C1 segment of cervical spinal cord (tissue), 14 donors: ENCODE results near the gene ADCY3.

Source experiments
- DNase-seq, 14 donors: peaks; one replicate each; lab custom pipeline; 2025; lab: John Stamatoyannopoulos, UW

The ADCY3 gene

DNA sequence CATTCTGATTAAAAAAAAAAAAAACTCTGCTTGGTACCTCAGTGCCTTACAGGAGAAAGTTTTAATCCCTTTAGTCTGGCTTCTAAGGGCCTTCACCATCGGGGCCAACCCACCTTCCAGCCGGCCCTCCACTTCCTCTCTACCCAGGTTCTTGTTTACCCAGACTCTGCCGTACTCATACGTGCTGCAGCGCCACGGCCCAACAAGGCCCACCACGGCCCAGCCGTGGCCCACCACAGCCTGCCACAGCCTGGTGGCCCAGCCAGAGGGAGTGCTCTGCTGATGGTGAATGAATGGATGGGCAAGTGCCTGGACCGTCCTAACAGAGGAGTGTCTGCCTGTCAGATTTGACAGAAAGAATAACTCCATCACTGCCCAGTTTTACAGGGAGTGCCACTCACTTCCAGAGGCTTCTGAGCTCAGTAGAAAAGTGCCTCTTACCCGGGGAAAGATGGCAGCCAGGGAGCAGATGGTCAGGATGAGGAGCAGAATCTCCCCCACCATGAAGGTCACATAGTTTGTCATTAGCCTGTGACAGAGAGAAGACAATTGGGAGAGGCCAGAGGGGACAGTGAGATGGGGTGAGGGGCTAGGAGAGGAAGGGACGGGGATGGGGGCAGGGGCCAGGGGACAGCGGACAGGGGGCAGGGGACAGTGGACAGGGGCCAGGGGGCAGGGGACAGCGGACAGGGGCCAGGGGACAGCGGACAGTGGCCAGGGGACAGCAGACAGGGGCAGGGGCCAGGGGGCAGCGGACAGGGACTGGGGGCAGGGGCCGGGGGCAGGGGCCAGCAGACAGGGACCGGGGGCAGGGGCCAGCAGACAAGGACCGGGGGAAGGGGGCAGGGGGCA is 88.6 kb downstream of the ADCY3 start:
- no peak for DNase-seq

DNA sequence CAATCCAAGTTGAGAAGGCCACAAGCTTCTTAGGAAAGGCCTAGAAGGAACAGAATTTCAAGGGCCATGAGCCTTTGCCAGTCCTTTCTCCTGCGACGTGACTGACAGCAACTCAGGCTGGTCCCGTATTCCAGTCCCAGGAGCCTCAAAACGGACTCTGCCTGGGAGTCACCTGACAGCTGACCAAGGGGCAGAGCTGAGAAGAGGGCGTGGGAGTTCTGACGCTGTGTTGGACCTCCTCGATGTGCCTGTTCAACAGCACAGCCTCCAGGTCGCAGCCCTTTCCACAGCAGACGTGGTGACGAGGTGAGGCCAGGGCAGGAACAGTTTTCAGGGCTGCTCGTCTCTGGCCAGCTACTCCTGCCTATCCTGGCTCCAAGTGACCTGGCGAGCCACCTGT is 89.3 kb downstream of the ADCY3 start:
- DNase-seq = no peak

DNA sequence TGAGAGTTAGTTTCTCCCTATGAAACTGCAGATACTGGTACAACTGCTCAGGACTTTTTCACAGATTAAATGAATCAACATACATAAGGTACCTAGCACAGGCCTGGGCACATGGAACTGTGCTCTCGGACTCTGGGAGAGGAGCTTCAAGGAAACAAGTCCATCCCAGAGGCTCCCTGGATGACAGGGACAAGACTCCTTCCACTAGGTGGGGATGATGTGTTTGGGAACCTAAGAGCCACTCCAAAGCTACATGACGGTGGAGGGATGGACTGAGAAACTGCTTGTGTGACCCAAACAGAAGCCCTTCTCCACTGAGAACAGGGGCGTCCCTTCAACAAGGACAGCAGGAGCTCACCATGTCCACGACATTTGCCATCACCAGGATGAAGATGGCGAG is 89.7 kb downstream of the ADCY3 start:
- no peak for DNase-seq

DNA sequence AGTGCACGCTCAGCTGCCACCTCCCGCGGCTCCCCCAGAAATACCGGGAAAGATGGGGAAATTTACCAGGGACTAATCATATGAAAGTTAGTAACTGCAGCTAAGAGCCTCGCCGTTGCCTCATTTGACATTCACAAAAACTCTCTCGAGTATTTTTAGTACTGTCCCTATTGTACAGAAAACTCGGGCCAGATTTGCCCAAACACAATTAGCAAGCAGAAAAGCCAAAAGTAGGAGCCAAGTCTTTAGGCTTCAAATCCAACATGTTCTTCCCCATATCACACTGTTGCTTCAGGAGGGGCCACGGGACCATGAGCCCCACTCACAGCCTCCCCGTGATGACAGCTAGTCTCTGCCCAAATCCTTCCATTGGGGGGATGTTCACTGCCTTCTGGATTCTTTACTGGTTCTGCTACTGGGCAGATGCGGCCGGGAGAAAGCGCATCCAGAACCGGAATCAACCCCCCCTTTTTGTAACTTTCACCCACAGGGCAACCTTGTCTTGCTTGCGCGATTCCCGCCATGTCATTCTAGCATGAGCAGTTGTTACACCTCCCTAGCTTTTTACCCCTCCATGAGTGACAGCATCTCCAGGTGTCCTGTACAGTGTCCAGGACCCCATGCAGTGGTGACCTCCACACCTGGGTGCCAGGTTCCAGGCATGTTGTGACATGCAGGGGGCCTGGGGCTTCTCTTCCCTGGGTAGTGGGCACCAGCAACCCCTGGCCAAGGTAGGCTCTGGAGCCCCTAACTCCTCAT is 91.6 kb downstream of the ADCY3 start:
- no peak for DNase-seq

DNA sequence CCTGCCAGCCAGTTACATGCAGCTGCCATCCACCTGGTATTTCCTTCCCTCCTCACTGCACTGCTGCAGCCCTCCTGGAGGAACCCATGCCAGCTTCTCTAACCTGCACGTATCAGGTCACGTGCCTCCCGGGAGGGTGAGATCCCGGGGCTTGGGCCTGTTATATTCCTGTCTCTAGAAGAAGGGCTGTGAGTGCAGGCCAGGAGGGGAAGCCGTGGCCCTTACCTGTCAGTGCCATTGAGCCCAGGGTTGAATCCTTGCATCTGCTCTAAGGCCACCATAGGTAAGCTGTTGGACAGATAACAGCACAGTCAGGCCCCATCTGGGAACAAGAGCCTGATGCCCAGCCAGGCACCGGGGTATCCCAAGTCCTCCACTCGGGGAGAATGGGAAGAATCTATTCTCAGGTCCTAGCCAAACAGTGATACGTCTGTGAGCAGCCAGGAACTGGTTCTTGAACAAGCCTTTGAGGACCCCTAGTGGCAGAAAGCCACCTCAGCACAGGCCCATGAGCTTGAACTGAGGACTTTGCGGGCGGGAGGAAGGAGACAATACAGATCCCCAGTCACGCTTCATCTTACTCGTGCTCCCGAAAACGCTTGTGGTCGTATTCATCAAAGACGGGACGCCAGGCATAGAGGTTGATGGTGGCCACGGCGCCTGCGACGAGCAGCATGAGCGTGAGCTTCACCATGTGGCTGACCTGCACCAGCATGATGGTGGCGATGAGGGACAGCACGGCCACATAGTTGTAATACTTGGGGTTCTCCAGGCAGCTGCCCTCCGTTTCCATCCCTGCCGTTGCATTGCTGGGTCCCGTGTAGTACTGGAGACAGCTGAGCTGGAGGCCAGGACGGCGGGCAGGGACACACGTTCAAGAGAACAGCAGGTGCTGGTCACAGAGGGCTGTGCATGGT is 92.5 kb downstream of the ADCY3 start:
- peak in 13 of 14 donors; percentile 30 to 87 (median 67) for DNase-seq

DNA sequence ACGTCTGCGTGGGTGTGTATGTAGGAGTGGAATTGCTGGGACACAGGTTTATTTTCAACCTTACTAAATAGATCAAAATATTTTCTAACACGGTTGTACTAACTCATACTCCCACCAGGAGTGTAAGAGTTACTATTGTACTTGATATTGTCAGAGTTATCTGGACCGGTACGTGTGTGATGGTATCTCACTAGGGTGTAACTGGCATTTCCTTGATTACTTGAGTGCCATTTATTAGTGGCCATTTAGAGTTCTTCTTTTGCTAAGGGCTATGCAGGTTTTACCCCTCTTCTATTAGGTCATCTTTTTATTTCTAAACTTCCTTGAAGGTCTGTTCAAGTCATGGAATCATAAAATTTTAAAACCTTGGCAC is 93.3 kb downstream of the ADCY3 start:
- no peak for DNase-seq

DNA sequence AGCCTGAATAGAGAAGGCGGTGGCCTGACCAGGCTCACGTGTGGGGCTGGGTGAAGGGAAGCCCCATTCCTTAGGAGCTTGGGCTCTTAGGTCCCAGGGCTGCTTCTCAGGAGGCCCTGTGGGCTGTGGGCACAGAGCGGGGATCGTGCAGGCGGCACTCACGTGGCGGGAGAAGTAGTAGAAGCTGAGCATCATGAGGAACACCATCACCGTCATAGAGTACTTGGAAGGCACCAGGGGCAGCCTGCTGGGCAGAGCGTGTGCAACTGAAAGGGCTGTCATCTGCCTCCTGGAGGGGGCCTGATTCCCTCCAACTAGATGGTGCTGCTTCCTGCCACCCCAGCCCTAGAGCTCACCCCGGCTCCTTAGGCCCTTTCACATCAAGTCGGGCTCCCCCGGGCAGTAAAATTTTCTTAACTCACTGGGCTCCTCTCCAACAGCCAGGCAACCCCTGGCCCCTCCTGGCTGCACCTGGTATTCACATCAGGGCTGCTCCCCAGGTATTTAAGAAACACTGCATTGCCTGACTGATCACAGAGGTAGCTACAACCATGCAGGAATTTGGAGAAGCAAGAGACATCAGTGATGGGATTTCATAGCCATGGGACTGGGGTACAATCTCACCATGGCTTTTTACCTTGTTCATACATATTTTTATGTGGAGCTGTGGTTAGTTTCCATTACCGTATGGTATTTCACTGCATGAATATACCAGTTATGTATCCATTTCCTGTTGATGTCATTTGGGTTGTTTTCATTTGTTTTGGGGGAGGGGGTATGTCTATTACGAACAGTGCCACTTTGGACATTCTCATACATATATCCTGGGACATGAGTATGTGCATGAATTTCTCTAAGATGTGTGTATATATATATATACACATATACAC is 93.9 kb downstream of the ADCY3 start:
- DNase-seq = no peak

DNA sequence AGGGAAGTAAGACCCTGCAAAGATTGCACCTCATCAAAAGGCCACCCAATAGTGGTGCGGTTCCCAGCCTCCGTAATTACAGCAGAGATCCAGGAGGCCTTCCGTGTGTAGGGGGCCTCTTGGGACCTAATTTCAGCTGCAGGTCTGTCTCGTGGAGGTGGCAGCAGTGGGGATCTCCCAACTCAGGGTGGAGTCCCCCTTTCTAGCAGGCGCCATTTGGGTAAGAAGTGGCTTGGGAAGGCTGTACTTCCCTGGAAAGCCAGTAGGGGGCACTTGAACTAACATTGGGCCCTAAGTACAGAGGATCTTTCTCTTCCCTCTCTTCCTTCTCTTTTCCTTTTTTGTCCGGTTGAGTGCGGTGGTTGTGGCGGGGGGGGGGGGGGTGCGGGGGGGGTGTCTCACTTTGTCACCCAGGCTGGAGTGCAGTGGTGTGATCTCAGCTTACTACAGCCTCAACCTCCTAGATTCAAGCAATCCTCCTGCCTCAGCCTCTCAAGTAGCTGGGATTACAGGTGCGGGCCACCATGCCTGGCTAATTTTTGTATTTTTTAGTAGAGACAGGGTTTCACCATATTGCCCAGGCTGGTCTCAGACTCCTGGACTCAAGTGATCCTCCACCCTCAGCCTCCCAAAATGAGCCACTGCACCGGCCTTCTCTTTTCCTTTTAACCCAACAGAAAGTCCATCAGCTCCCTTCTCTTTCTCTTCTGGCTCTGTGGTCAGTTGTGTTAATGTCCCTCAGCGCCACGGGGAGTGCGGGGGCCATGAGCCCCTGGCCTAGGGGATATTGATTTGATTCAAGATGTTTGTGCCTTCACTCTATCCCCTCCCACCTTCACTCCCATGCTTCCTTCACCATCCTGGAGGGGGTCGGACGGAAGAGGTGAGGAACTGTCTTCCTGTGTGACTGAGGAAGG is 94.8 kb downstream of the ADCY3 start:
- DNase-seq = no peak

DNA sequence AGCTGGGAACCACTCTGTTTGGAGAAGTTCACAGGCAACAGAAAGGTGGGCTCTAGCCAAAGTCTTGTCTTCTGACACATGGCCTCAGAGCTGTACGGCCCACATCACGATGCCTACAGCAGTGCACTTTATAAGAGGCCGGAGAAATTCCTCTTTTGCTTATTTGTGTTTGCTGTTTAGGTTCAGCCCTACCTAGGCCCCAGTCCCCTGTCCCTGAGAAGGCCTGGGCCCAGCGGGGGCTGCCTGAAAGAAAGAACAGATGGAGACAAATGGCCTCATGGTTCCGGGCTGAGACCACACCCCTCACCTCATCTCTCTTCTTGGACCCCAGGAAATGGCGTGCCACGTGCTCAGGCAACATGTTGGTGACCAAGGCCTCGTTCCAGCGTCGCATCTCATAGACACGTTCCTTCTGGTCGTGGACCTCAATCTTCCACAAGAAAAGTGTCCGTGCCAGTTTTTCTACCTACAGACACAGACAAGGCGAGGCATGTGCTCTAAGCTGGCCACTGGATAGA is 95.9 kb downstream of the ADCY3 start:
- no peak for DNase-seq

DNA sequence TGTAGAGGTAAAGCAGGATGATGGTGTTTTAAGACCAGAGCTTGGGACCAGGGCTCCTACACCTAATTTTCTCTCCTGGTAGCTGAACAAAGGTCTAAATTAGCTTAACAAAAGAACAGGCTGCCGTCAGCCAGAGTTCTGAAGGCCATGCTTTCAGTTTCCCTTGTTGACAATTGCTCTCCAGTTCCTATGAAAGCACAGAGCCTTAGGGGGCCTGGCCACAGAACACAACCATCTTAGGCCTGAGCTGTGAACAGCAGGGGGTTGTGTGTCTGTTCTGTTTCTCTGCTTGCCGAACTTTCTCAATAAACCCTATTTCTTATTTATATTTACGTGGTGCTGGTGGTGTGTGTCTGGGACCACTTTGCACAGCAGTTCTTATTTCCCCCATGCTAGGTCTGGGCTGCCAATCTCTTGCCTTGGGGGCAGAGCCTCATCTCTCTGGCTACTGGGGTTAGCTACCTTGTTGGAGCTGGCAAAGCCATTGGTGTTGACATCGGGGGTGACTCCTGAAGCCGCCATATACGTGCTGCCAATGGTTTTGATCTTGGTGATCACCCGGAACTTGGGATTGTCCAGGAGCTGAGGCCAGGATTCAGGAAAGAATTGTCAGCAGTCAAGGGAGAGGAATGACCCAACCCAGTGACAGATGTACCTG is 97.9 kb downstream of the ADCY3 start:
- peak in 1 of 14 donors; percentile 19 for DNase-seq

DNA sequence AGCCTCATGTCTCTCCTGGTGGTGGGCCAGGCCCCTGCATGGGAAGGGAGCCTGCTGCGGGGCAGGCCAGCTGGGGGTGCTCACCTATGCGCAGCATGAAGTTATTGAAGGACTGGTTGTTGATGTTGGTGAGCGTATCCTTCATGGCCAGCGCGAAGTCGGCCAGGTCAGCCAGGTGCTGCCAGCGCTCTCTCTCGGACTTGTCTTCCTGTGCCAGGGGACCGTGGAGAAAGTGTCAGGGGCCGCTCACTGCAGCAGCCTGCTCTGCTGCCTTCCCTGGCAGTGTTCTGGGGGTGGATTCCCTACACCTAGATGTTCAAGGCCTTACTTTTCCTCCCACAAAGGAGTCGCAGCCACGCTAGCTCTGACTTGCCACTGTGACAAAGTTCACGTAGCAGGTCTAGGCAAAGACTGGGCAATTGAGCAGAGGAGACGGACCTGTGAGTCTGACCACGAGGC is 98.6 kb downstream of the ADCY3 start:
- DNase-seq = no peak

DNA sequence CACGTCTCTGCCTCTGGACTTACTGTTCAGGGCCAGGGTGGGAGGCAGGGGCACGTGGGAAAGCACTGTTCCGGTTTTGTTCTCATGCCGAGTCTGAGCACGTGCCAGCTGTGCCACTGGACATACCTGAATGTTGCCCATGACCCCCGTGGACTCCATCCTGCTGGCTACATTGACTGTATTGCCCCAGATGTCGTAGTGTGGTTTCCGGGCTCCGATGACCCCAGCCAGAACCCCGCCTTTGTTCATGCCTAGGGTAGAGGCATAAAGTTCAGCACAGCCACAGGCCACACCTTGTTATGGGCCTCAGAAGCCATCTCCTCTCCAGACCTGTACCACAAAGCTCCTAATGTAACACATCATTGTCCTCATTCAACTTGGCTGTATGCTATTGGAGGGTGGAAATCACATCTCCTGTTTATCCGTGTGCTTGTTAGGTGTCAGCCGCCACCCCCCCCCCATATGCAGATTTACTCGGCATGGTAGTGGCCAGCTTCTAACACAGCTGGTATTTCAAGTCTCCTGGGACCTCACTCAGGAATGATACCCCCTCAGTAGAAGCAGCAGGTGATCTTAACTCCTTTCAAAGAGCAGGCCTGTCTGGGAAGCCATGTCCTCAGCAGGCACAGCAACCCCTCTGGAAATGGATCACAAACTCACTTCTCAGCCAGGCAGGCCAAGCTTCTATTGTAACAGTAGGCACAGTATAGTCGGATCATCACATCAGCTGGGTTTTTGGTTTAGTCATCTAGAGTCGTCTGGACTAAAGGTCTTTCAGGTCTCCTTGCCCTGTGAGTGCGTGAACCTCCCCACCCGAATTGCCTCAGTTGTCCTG is 99.2 kb downstream of the ADCY3 start:
- no peak for DNase-seq

DNA sequence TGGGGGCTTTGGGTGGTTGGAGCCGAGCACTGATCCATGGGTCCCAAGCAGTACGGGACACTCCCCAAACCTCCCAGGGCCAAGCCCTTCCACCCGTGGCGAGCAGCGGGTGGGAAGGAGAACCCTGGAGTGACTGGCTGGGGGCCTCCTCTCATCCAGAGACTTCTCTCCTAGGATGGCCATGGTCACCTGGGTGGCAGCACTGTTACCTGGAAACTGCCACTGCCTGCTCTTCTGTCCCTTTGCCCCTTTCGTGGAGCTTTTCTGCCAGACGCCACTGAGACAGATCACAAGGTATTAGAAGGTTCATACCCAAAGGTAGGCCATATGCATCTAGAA is 99.9 kb downstream of the ADCY3 start:
- no peak for DNase-seq

DNA sequence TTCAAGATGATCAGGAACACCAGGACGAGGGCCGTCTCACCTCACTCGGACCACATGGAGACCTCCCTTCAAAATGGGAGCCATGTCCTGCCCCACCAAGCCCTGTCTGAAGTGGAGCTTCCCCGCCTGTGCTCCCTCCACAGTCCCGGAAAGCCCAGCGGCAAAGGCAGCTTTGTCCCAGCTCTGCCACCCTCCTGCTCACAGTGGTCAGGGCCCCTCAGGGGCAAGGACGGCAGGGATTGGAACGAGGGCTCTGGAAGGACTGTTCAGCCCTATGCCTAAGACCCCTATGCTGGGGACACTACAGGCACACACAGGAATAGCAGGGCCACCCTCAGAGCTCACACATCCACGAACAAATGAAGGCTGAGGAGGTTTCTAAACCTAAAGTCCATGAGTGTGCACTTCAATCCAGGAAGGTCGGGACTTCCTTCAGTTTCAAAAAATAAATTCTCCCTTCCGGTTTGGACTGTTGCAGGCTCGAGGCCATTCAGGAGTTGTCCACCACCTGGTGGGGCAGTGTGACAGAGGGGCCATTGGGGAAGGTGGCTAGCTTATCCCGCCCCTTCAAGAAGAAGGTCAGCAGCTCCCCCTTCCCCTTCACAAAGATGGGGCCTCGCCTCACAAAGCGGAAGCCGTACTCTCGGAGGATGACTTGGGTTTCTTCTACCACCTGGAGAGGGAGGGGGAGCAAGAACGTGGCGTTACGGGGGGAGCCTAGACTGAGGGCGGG is 100.4 kb downstream of the ADCY3 start:
- DNase-seq = no peak

DNA sequence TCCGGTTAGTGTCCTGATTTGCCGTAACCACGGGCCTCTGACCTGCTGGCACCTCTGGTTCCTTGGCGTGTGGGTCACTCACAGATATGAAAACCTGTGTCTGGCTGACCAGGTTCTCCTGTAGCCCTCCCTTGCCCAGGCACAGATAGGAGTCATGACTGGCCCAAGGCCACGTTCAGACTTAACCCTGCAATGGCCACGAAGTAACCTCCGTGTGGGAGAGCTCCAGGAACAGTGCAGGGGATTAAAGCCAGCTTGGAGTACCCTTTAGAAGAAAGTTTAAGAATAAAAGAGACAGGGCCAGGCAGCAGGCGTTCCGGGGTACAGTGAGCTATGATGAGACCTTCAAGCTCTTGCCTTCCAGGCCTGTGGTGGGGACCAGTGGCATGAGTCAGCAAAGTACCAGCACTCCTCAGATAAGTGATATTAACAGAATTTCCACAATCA is 101.3 kb downstream of the ADCY3 start:
- DNase-seq = no peak

DNA sequence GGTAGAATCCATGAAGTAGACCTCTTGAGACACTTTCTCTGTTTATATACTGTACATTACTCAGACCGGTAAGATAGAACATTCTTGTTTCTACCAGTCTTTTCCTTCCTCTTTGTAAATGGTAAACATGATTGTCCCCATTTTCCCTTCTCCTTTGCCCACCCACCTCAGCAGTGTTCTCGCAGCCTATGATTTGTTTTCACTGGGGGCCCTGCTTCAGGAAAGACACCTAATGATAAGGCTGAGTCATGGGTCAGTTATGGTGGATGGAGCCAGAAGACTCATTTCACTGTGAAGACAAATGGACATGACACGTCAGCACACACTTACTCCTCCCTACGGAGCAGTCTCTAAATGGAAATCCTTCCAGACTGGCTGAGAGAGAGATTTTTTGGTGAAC is 103.2 kb downstream of the ADCY3 start:
- DNase-seq = no peak

DNA sequence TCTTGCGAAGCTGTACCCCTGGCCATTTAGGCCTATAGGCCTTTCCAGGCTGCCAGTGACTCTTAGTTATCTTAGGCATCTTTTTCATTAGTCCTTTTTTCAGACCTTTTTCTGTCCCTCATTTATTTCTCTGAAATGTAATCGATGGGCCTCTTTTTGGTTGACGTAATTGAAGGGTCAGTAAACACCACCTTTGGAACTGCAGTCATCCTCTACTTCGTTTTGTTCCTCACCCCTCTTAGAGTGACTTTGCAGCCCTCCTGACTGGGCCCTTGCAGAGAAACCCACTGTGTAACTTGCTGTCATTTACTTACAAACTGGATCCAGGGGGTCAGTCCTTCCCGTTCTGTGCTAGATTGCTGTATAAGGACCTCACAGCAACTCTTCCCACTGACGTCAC is 103.6 kb downstream of the ADCY3 start:
- no peak for DNase-seq
